ENCODE measurements around the gene ARHGAP10. TPM values are rescaled to one million over a fixed set of nuclear protein-coding genes. Genes with fewer than 3 reads are reported as not detected.

Gene ARHGAP10
- total and polyA plus RNA-seq, 10 of the 15 experiments (the other 5 are each of a cell fraction or from before 2014, with no cell fraction given), result 1.3 to 25.8 (median 17.2) TPM

- TF ChIP-seq, protein P1, sequence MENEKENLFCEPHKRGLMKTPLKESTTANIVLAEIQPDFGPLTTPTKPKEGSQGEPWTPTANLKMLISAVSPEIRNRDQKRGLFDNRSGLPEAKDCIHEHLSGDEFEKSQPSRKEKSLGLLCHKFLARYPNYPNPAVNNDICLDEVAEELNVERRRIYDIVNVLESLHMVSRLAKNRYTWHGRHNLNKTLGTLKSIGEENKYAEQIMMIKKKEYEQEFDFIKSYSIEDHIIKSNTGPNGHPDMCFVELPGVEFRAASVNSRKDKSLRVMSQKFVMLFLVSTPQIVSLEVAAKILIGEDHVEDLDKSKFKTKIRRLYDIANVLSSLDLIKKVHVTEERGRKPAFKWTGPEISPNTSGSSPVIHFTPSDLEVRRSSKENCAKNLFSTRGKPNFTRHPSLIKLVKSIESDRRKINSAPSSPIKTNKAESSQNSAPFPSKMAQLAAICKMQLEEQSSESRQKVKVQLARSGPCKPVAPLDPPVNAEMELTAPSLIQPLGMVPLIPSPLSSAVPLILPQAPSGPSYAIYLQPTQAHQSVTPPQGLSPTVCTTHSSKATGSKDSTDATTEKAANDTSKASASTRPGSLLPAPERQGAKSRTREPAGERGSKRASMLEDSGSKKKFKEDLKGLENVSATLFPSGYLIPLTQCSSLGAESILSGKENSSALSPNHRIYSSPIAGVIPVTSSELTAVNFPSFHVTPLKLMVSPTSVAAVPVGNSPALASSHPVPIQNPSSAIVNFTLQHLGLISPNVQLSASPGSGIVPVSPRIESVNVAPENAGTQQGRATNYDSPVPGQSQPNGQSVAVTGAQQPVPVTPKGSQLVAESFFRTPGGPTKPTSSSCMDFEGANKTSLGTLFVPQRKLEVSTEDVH (IDR thresholded peaks at IDR 0.05; ENCODE audit: low read depth, partially characterized antibody), result no peak
- no peak for TF ChIP-seq ZNF274 (IDR thresholded peaks at IDR 0.05; ENCODE audit: insufficient read depth, insufficient read length)
- TF ChIP-seq HSF1 (IDR thresholded peaks at IDR 0.05; ENCODE audit: low read depth, low read length), result no peak
- TF ChIP-seq RCOR1 (conservative IDR thresholded peaks at IDR 0.05; ENCODE audit: low read depth, low read length), result no peak
- no peak for TF ChIP-seq NFXL1 (IDR thresholded peaks at IDR 0.05; ENCODE audit: borderline replicate concordance)
Measured at GRCh38 chr4:147958057-147958456, 226.2 kb downstream of the ARHGAP10 start (continued).

GRCh38 chr4:147958489-147959065 is 226.7 kb downstream of the ARHGAP10 start:
- no peak overlapping the region for H3K9ac ChIP-seq (ENCODE audit: control insufficient read depth, insufficient read depth, low read length)
- in situ Hi-C loops (cut with MboI), result no loop called here
- H2AFZ ChIP-seq (ENCODE audit: control insufficient read depth, low read depth, low read length), result no peak overlapping the region
- WGBS (ENCODE audit: insufficient coverage, insufficient replicate concordance, low lambda C conversion rate, missing lambda C conversion rate), result 75% methylated on average over 4 of the region's 4 CpGs
- SMC1A ChIA-PET (ENCODE audit: uncharacterized antibody, unreplicated experiment), result interaction anchor here (0.6 to 1.0 kb wide), 2 partner anchors 9 to 12 kb away, joined by 3 to 4 read pairs; no protein-coding TSS in a partner anchor
- FAIRE-seq, result no peak
- CTCF ChIA-PET, result interaction anchor here (0.7 to 1.8 kb wide), 3 partner anchors 12 to 369 kb away, joined by 3 to 5 read pairs (median 3); no protein-coding TSS in a partner anchor
- intact Hi-C loops (cut with micrococcal nuclease; ENCODE audit: unreplicated experiment), result no loop called here
- no peaks in the 10 kb centered on the region for H3K79me2 ChIP-seq (ENCODE audit: control insufficient read depth, insufficient read depth, low read length)
- H3K27ac ChIP-seq (ENCODE audit: control insufficient read depth, insufficient read depth), result no peak overlapping the region
- RAD21 ChIA-PET (ENCODE audit: unreplicated experiment), result no interaction called here
- H3K4me1 ChIP-seq (ENCODE audit: control insufficient read depth, insufficient read depth, low read length), result no peaks in the 10 kb centered on the region
- POLR2A ChIA-PET, result interaction anchor here (0.6 kb wide), 1 partner anchor 392 kb away, joined by 3 read pairs; no protein-coding TSS in a partner anchor
- no peaks in the 10 kb centered on the region for H3K27me3 ChIP-seq (replicated peaks in 1 of 2; ENCODE audit: control insufficient read depth in 2 of 2, insufficient read depth in 2 of 2, low read length in 1 of 2)
- no peak overlapping the region for H3K4me3 ChIP-seq
- peaks cover 0 to 10% of the 10 kb centered on the region in 2 experiments; a peak in 3 of 4 replicates for H3K36me3 ChIP-seq (ENCODE audit: control insufficient read depth in 2 of 2, insufficient read depth in 2 of 2, low read length in 1 of 2)
- no TSS peak for BruUV-seq (replicated peaks)
- no peak for DNase-seq (ENCODE audit: low read depth, low spot score)
- ATAC-seq, result no peak
- no peak overlapping the region for H3K4me2 ChIP-seq (ENCODE audit: control insufficient read depth, insufficient read depth)
- no peaks in the 10 kb centered on the region for H3K9me3 ChIP-seq (replicated peaks; ENCODE audit: control insufficient read depth, insufficient read depth, low read length)
- H4K20me1 ChIP-seq (ENCODE audit: control insufficient read depth, insufficient read depth), result no peaks in the 10 kb centered on the region
- TF ChIP-seq, protein P2, sequence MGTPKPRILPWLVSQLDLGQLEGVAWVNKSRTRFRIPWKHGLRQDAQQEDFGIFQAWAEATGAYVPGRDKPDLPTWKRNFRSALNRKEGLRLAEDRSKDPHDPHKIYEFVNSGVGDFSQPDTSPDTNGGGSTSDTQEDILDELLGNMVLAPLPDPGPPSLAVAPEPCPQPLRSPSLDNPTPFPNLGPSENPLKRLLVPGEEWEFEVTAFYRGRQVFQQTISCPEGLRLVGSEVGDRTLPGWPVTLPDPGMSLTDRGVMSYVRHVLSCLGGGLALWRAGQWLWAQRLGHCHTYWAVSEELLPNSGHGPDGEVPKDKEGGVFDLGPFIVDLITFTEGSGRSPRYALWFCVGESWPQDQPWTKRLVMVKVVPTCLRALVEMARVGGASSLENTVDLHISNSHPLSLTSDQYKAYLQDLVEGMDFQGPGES (IDR thresholded peaks at IDR 0.05), result no peak
- TF ChIP-seq ZNF622 (IDR thresholded peaks at IDR 0.05) (no peak), CHD2 (IDR thresholded peaks at IDR 0.05; ENCODE audit: borderline replicate concordance, low read depth, low read length) (no peak), HDGF (IDR thresholded peaks at IDR 0.05) (no peak), MLLT1 (IDR thresholded peaks at IDR 0.05) (no peak), GATAD2B (conservative IDR thresholded peaks at IDR 0.05; ENCODE audit: low read depth) (no peak), CBFB (IDR thresholded peaks at IDR 0.05; ENCODE audit: low read depth) (no peak), CREM (IDR thresholded peaks at IDR 0.05; ENCODE audit: low read depth) (no peak), ZNF24 (IDR thresholded peaks at IDR 0.05) (no peak), SMAD1 (IDR thresholded peaks at IDR 0.05; ENCODE audit: low read depth, partially characterized antibody) (no peak), ZNF207 (IDR thresholded peaks at IDR 0.05; ENCODE audit: borderline replicate concordance) (no peak), SRF (IDR thresholded peaks at IDR 0.05; ENCODE audit: low read depth in 2 of 2, low read length in 2 of 2) (no peak)

Data from GM12878 (cell line).